HFFc6 (cell line): Measurements from ENCODE around the gene GRIK4. TPM values are rescaled to one million over a fixed set of nuclear protein-coding genes. Genes with fewer than 3 reads are reported as not detected.

Source experiments
- DNase-seq: peaks from one replicate; pipeline ENCODE4 v3.0.0-alpha.2; 2018
- H3K27ac Mint-ChIP-seq: 2 replicates; pipeline ENCODE4 v1.8.0; 2020; ENCODE audit warnings: mild to moderate bottlenecking, mixed read lengths
- H3K27me3 Mint-ChIP-seq: 2 replicates; pipeline ENCODE4 v1.8.0; 2021; ENCODE audit warnings: mild to moderate bottlenecking, moderate library complexity, mixed read lengths; ENCODE audit not compliant: insufficient read depth
- H3K36me3 Mint-ChIP-seq: 2 replicates; pipeline ENCODE4 v1.8.0; 2021; ENCODE audit warnings: low read depth, mixed read lengths
- H3K4me1 Mint-ChIP-seq: 2 replicates; pipeline ENCODE4 v1.8.0; 2020; ENCODE audit warnings: low read depth, mixed read lengths
- H3K4me3 Mint-ChIP-seq: 2 replicates; pipeline ENCODE4 v1.8.0; 2020; ENCODE audit warnings: mild to moderate bottlenecking, moderate library complexity, mixed read lengths
- H3K9me3 Mint-ChIP-seq: 2 replicates; pipeline ENCODE4 v1.8.0; 2020; ENCODE audit warnings: mild to moderate bottlenecking, mixed read lengths
- total RNA-seq, 6 experiments: library from RNA; stranded (reverse); fragmentation: NEBNext Ultra II Directional; extraction: Animal tissue kit (Norgen Biotek cat#: 25700); gene quantifications; 2 replicates in 1 of 6; 3 replicates in 5 of 6; pipeline ENCODE4 v1.2.3, GENCODE V29; 2021
- TF ChIP-seq, protein P1 (sequence below): fragments of 200-600 bp; sonication (generic); IDR thresholded peaks from 2 replicates; pipeline ENCODE4 v1.5.0; 2021; ENCODE audit warnings: antibody characterized with exemption, mild to moderate bottlenecking

Gene GRIK4
- total RNA-seq, 6 experiments from 2014 or later = not detected

DNA sequence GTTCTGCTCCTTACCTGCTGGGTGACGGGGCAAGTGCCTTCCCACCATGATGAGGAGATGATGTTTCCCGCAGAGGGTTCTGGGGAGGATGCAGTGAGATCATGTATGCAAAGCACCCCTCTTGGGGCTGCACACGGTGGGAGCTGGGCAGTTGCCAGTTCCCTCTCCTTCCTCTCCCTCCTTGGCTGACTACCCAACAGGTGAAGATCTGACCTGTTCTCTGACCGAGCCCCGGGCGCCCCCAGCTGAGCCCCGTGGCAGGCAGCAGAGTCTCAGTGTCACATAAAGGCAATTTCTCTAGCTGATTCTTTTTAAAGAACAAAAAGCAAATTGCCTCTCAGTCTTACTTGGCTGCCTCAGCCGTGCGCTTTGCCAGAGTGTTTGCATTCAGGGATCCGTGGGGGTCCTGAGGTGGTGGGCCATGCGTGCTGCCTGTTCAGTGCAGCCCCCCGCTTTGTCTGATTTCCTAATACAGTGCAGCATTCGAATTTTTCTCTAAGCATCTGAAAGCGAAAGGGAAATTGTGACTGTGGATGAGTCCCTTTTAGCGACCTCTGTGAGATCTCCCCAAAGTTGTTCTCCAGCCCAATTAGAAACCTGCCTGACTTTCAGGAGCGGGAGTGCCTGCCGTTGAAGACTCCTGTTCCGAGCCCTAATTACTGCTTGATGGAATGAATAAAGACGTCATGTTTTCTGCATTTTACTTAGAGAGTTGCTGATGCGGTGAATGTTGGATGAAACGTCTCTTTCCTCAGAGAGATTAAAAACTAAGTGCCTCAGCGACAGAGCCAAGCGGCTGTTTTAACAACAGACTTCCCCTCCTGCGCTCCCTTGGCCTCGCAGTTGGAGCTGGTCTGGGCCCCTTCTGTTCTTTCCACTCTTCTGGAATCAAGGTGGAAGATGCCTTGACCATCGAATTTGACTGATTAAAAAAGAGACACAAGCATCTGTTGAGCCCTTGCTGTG, 86.0 kb downstream of the GRIK4 start:
- Mint-ChIP-seq H3K9me3 (no peaks in the 10 kb centered on the region), H3K4me1 (no peaks in the 10 kb centered on the region; the same call in 1 of the 2 replicates), H3K27ac (no peak overlapping the region), H3K27me3 (peaks cover 53% of the 10 kb centered on the region), H3K36me3 (no peaks in the 10 kb centered on the region), H3K4me3 (no peak overlapping the region)
- TF ChIP-seq, protein P1, sequence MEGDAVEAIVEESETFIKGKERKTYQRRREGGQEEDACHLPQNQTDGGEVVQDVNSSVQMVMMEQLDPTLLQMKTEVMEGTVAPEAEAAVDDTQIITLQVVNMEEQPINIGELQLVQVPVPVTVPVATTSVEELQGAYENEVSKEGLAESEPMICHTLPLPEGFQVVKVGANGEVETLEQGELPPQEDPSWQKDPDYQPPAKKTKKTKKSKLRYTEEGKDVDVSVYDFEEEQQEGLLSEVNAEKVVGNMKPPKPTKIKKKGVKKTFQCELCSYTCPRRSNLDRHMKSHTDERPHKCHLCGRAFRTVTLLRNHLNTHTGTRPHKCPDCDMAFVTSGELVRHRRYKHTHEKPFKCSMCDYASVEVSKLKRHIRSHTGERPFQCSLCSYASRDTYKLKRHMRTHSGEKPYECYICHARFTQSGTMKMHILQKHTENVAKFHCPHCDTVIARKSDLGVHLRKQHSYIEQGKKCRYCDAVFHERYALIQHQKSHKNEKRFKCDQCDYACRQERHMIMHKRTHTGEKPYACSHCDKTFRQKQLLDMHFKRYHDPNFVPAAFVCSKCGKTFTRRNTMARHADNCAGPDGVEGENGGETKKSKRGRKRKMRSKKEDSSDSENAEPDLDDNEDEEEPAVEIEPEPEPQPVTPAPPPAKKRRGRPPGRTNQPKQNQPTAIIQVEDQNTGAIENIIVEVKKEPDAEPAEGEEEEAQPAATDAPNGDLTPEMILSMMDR = no peak
- DNase-seq = no peak

DNA sequence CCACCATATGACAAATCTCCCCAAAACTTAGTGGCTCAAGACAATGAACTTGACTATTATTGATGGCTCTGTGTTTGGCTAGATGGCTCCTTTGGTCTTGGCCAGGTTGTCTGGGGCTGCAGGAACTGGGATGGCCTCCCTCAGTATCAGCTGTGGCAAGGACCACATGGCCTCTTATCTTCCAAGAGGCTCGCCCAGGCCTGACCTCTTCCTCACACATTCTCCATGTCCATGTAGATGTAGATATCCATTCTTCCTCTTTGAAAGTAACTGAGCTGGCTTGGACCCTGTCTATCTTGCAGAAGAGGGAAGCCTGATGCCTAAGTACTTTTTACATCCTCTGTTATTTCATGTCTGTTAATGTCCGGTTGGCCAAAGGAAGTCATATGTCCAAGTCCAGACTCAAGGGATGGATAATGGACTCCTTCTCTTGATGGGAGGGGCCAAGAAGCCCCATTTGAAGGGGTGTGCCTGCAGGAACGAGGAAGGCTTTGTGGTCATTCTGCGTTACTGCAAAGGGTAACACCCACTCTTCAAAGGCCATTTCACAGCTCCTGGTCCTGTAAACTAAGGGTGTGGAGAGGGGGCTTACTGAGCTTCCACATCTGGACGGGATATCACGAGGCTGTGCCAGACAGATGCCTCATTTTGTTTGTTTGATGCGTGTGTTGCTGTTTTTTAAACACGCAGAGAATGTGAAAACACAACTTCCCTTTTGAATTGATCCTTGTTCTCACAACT, 87.1 kb downstream of the GRIK4 start:
- Mint-ChIP-seq H3K4me1 (no peaks in the 10 kb centered on the region; the same call in 1 of the 2 replicates), H3K4me3 (no peak overlapping the region), H3K27me3 (peaks cover 49% of the 10 kb centered on the region)

GRCh38 chr11:120599816-120600420, 88.4 kb downstream of the GRIK4 start:
- no peak for DNase-seq
- TF ChIP-seq, protein P1 = no peak
- no peak overlapping the region for H3K4me3 Mint-ChIP-seq
- no peaks in the 10 kb centered on the region for H3K9me3 Mint-ChIP-seq
- H3K27me3 Mint-ChIP-seq = peaks cover 48% of the 10 kb centered on the region
- H3K36me3 Mint-ChIP-seq = no peaks in the 10 kb centered on the region
- no peak overlapping the region for H3K27ac Mint-ChIP-seq
- H3K4me1 Mint-ChIP-seq = no peaks in the 10 kb centered on the region; the same call in 1 of the 2 replicates

More for the DNA sequence above, 87.1 kb downstream of the GRIK4 start:
- Mint-ChIP-seq H3K27ac (no peak overlapping the region), H3K36me3 (no peaks in the 10 kb centered on the region), H3K9me3 (no peaks in the 10 kb centered on the region)
- TF ChIP-seq, protein P1 = no peak
- DNase-seq = no peak

DNA sequence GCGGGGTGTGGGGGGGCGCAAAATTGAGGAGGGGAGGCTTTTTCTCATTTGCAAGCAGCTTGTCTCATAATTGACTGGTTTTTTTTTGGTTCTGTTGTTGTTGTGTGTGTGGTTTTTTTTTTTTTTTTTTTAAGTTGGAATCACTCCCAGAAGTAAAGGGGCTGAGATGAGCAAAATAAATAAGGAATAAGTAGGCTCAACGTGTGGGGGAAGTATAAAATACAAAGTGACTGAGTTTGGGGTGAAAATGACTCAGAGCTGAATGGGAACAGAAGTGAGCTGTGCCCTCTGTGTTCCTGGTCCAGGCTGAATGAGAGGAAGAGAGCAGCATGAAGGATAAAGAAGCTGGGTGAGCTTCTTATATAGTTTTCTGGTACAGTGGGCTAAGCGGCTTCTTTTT, 90.0 kb downstream of the GRIK4 start:
- peak; percentile 21 for DNase-seq
- TF ChIP-seq, protein P1 = no peak
- H3K9me3 Mint-ChIP-seq = no peaks in the 10 kb centered on the region
- no peak overlapping the region for H3K4me3 Mint-ChIP-seq
- H3K27ac Mint-ChIP-seq = no peak overlapping the region
- no peaks in the 10 kb centered on the region for H3K36me3 Mint-ChIP-seq
- H3K4me1 Mint-ChIP-seq = no peaks in the 10 kb centered on the region; the same call in 1 of the 2 replicates
- H3K27me3 Mint-ChIP-seq = peaks cover 44% of the 10 kb centered on the region

DNA sequence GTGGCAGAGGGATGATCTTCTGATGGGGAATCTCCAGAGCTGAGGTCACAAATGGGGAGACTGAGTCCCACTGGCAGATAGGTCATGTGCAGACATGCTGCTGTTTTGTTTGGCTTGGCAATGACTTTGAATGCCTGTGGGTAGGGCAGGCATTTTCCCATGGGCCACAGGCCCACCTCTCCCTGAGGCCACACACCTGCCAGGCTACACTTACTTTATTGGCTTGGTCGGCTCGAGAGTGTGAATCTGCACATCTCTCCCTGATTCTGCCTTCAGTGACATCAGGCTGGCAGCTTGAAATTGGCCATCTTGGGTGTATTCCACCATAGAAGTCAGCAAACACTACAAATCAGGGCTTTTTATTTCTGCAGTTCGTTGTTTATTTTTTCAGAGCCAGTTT, 91.5 kb downstream of the GRIK4 start:
- Mint-ChIP-seq H3K36me3 (no peaks in the 10 kb centered on the region), H3K4me1 (no peaks in the 10 kb centered on the region; the same call in 1 of the 2 replicates), H3K9me3 (no peaks in the 10 kb centered on the region), H3K27ac (no peak overlapping the region), H3K4me3 (no peak overlapping the region), H3K27me3 (peaks cover 36% of the 10 kb centered on the region)
- TF ChIP-seq, protein P1 = no peak
- DNase-seq = no peak
